SJSA1 (cell line): ENCODE data around the gene ABCG2. TPM values are rescaled to one million over a fixed set of nuclear protein-coding genes. Genes with fewer than 3 reads are reported as not detected.

ENCODE experiments used
- DNase-seq, 2 experiments: peaks; one replicate each; pipeline ENCODE4 v3.0.0-alpha.2; 2015 to 2020; ENCODE audit warnings: low spot score in 2 of 2, low read depth in 1 of 2
- H3K27ac ChIP-seq: fragments of 250-450 bp; sonication (Bioruptor Pico); 2 replicates; pipeline ENCODE4 v1.5.1; 2020; ENCODE audit warnings: mild to moderate bottlenecking, moderate library complexity
- H3K27me3 ChIP-seq: fragments of 250-450 bp; sonication (Bioruptor Pico); replicated peaks from 2 replicates; pipeline ENCODE4 v1.5.1; 2020; ENCODE audit warnings: mild to moderate bottlenecking, moderate library complexity
- H3K36me3 ChIP-seq: fragments of 250-450 bp; sonication (Bioruptor Pico); 2 replicates; pipeline ENCODE4 v1.5.1; 2020; ENCODE audit warnings: mild to moderate bottlenecking
- H3K4me1 ChIP-seq: fragments of 250-450 bp; sonication (Bioruptor Pico); replicated peaks from 2 replicates; pipeline ENCODE4 v1.6.1; 2021; ENCODE audit warnings: mild to moderate bottlenecking
- H3K4me3 ChIP-seq: fragments of 250-450 bp; sonication (Bioruptor Pico); 2 replicates; pipeline ENCODE4 v1.5.1; 2020; ENCODE audit warnings: mild to moderate bottlenecking
- H3K9me3 ChIP-seq: fragments of 250-450 bp; sonication (Bioruptor Pico); replicated peaks from 2 replicates; pipeline ENCODE4 v1.5.1; 2020; ENCODE audit warnings: mild to moderate bottlenecking
- total RNA-seq: library from RNA; depleted of rRNA; stranded (reverse); fragments of >200 nt; shearing (Covaris generic); gene quantifications from 2 replicates; pipeline ENCODE4 v1.2.3, GENCODE V29; 2014

The ABCG2 gene
- total RNA-seq, 1 experiment from 2014 or later = 14.5 TPM

- Histone ChIP-seq H3K4me1 (peaks cover 9% of the 10 kb centered on the region), H3K36me3 (no peaks in the 10 kb centered on the region; the same call in 1 of the 2 replicates), H3K9me3 (no peaks in the 10 kb centered on the region), H3K27ac (no peak overlapping the region), H3K27me3 (no peaks in the 10 kb centered on the region), H3K4me3 (no peak overlapping the region)
- no peak for DNase-seq
Measured at GRCh38 chr4:88148560-88148959, 9.9 kb downstream of the ABCG2 start.

- Histone ChIP-seq H3K9me3 (no peaks in the 10 kb centered on the region), H3K4me3 (no peak overlapping the region), H3K4me1 (peaks cover 16% of the 10 kb centered on the region), H3K27me3 (no peaks in the 10 kb centered on the region), H3K36me3 (no peaks in the 10 kb centered on the region; the same call in 1 of the 2 replicates), H3K27ac (no peak overlapping the region)
- no peak for DNase-seq
Measured at GRCh38 chr4:88147799-88148217, 10.6 kb downstream of the ABCG2 start.

- Histone ChIP-seq H3K36me3 (no peaks in the 10 kb centered on the region; the same call in 1 of the 2 replicates), H3K9me3 (no peaks in the 10 kb centered on the region), H3K27ac (no peak overlapping the region), H3K27me3 (no peaks in the 10 kb centered on the region), H3K4me3 (no peak overlapping the region), H3K4me1 (peaks cover 16% of the 10 kb centered on the region)
- DNase-seq = no peak
Measured at GRCh38 chr4:88146891-88147290, 11.5 kb downstream of the ABCG2 start.

- Histone ChIP-seq H3K9me3 (no peaks in the 10 kb centered on the region), H3K27me3 (no peaks in the 10 kb centered on the region), H3K4me1 (peaks cover 16% of the 10 kb centered on the region), H3K4me3 (no peak overlapping the region), H3K36me3 (no peaks in the 10 kb centered on the region; the same call in 1 of the 2 replicates), H3K27ac (no peak overlapping the region)
- no peak for DNase-seq
Measured at GRCh38 chr4:88144866-88145300, 13.6 kb downstream of the ABCG2 start.

- Histone ChIP-seq H3K36me3 (no peaks in the 10 kb centered on the region; the same call in 1 of the 2 replicates), H3K4me1 (peaks cover 16% of the 10 kb centered on the region), H3K27me3 (no peaks in the 10 kb centered on the region), H3K9me3 (no peaks in the 10 kb centered on the region), H3K27ac (no peak overlapping the region), H3K4me3 (no peak overlapping the region)
- DNase-seq = no peak
Measured at GRCh38 chr4:88144048-88144447, 14.4 kb downstream of the ABCG2 start.

- Histone ChIP-seq H3K27ac (peak overlapping the region; percentile 11), H3K36me3 (no peaks in the 10 kb centered on the region; the same call in 1 of the 2 replicates), H3K4me1 (peaks cover 21% of the 10 kb centered on the region), H3K9me3 (no peaks in the 10 kb centered on the region), H3K4me3 (no peak overlapping the region), H3K27me3 (no peaks in the 10 kb centered on the region)
- peak in 1 of 2 experiments; percentile 39 for DNase-seq
Measured at GRCh38 chr4:88143504-88143903, 14.9 kb downstream of the ABCG2 start.

- H3K27me3 ChIP-seq = no peaks in the 10 kb centered on the region
- DNase-seq = peak; percentile 57 to 74
- peak overlapping the region; percentile 78 for H3K27ac ChIP-seq
- H3K4me1 ChIP-seq = peaks cover 32% of the 10 kb centered on the region
- H3K4me3 ChIP-seq = no peak overlapping the region
- H3K36me3 ChIP-seq = no peaks in the 10 kb centered on the region
- H3K9me3 ChIP-seq = no peaks in the 10 kb centered on the region
Measured at GRCh38 chr4:88138561-88138960, 19.9 kb downstream of the ABCG2 start.

- peak in 1 of 2 experiments; percentile 36 for DNase-seq
- Histone ChIP-seq H3K36me3 (no peaks in the 10 kb centered on the region), H3K27ac (peak overlapping the region; percentile 78)
Measured at GRCh38 chr4:88137112-88137511, 21.3 kb downstream of the ABCG2 start.

GRCh38 chr4:88136249-88136648, 22.2 kb downstream of the ABCG2 start:
- Histone ChIP-seq H3K4me3 (no peak overlapping the region), H3K36me3 (no peaks in the 10 kb centered on the region), H3K4me1 (peaks cover 24% of the 10 kb centered on the region), H3K9me3 (no peaks in the 10 kb centered on the region), H3K27me3 (no peaks in the 10 kb centered on the region), H3K27ac (no peak overlapping the region)
- DNase-seq = no peak

More at GRCh38 chr4:88137112-88137511, 21.3 kb downstream of the ABCG2 start:
- H3K4me1 ChIP-seq = peaks cover 24% of the 10 kb centered on the region
- no peaks in the 10 kb centered on the region for H3K9me3 ChIP-seq
- H3K27me3 ChIP-seq = no peaks in the 10 kb centered on the region
- no peak overlapping the region for H3K4me3 ChIP-seq

- no peak overlapping the region for H3K27ac ChIP-seq
- no peak overlapping the region for H3K4me3 ChIP-seq
- H3K36me3 ChIP-seq = no peaks in the 10 kb centered on the region
- no peak for DNase-seq
- no peaks in the 10 kb centered on the region for H3K27me3 ChIP-seq
- H3K4me1 ChIP-seq = peaks cover 24% of the 10 kb centered on the region
- H3K9me3 ChIP-seq = no peaks in the 10 kb centered on the region
Measured at GRCh38 chr4:88135356-88135663, 23.1 kb downstream of the ABCG2 start.

- Histone ChIP-seq H3K27me3 (no peaks in the 10 kb centered on the region), H3K27ac (no peak overlapping the region), H3K4me1 (peaks cover 24% of the 10 kb centered on the region), H3K4me3 (no peak overlapping the region), H3K9me3 (no peaks in the 10 kb centered on the region), H3K36me3 (no peaks in the 10 kb centered on the region)
- no peak for DNase-seq
Measured at GRCh38 chr4:88134536-88135355, 23.7 kb downstream of the ABCG2 start.

- no peak for DNase-seq
- no peaks in the 10 kb centered on the region for H3K36me3 ChIP-seq
- no peaks in the 10 kb centered on the region for H3K9me3 ChIP-seq
- no peak overlapping the region for H3K4me3 ChIP-seq
- no peaks in the 10 kb centered on the region for H3K27me3 ChIP-seq
- H3K4me1 ChIP-seq = peaks cover 24% of the 10 kb centered on the region
- no peak overlapping the region for H3K27ac ChIP-seq
Measured at GRCh38 chr4:88134111-88134510, 24.3 kb downstream of the ABCG2 start.

- Histone ChIP-seq H3K27ac (no peak overlapping the region), H3K27me3 (no peaks in the 10 kb centered on the region), H3K4me1 (no peaks in the 10 kb centered on the region), H3K4me3 (no peak overlapping the region), H3K9me3 (no peaks in the 10 kb centered on the region), H3K36me3 (no peaks in the 10 kb centered on the region)
- DNase-seq = no peak
Measured at GRCh38 chr4:88130544-88131305, 27.7 kb downstream of the ABCG2 start.

- H3K4me1 ChIP-seq = no peaks in the 10 kb centered on the region
- no peaks in the 10 kb centered on the region for H3K9me3 ChIP-seq
- DNase-seq = no peak
- no peak overlapping the region for H3K4me3 ChIP-seq
- H3K27me3 ChIP-seq = no peaks in the 10 kb centered on the region
- H3K27ac ChIP-seq = no peak overlapping the region
- no peaks in the 10 kb centered on the region for H3K36me3 ChIP-seq
Measured at GRCh38 chr4:88130003-88130402, 28.4 kb downstream of the ABCG2 start.
